NT2/D1 (cell line): Measurements from ENCODE around the gene UBAP1.

Source experiments
- DNase-seq: peaks from one replicate; pipeline ENCODE4 v3.0.0-alpha.2; 2011; ENCODE audit warnings: low read depth, low spot score
- H3K27me3 ChIP-seq: 2 replicates; pipeline ENCODE4 v1.6.0; 2011; ENCODE audit warnings: mild to moderate bottlenecking; ENCODE audit not compliant: insufficient read length, insufficient read depth
- H3K36me3 ChIP-seq: 2 replicates; pipeline ENCODE4 v1.6.1; 2011; ENCODE audit warnings: mild to moderate bottlenecking, low read length, mixed read lengths; ENCODE audit not compliant: insufficient read depth, insufficient read length
- H3K4me1 ChIP-seq: 2 replicates; pipeline ENCODE4 v1.5.1; 2011; ENCODE audit not compliant: insufficient read depth, insufficient read length
- H3K4me3 ChIP-seq: 2 replicates; pipeline ENCODE4 v1.5.1; 2011; ENCODE audit warnings: low read depth; ENCODE audit not compliant: insufficient read length
- H3K9ac ChIP-seq: 2 replicates; pipeline ENCODE4 v1.6.0; 2011; ENCODE audit warnings: low read depth; ENCODE audit not compliant: insufficient read length
- H3K9me3 ChIP-seq: 2 replicates; pipeline ENCODE4 v1.5.1; 2011; ENCODE audit warnings: mild to moderate bottlenecking, low read length; ENCODE audit not compliant: insufficient read depth
- SUZ12 ChIP-seq: IDR thresholded peaks from 2 replicates; pipeline ENCODE4 v1.6.1; 2011; ENCODE audit not compliant: insufficient read length, insufficient read depth; ENCODE audit errors: extremely low read depth
- YY1 ChIP-seq: IDR thresholded peaks from 2 replicates; pipeline ENCODE4 v1.6.1; 2011; ENCODE audit not compliant: insufficient read length, insufficient read depth
- ZNF274 ChIP-seq: IDR thresholded peaks from 2 replicates; pipeline ENCODE4 v1.6.1; 2011; ENCODE audit warnings: mild to moderate bottlenecking, low read depth, low read length

UBAP1 gene

GRCh38 chr9:34169125-34169524, 9.7 kb upstream of the UBAP1 start:
- Histone ChIP-seq H3K36me3 (no peaks in the 10 kb centered on the region), H3K4me3 (no peak overlapping the region), H3K9me3 (no peaks in the 10 kb centered on the region), H3K9ac (no peak overlapping the region), H3K4me1 (peaks cover 2% of the 10 kb centered on the region), H3K27me3 (no peaks in the 10 kb centered on the region)
- no peak for DNase-seq
- no peak for TF ChIP-seq SUZ12
- TF ChIP-seq YY1 = no peak
- no peak for TF ChIP-seq ZNF274

- DNase-seq = no peak
- no peaks in the 10 kb centered on the region for H3K27me3 ChIP-seq
- peaks cover 2% of the 10 kb centered on the region for H3K4me1 ChIP-seq
- H3K4me3 ChIP-seq = no peak overlapping the region
- H3K9ac ChIP-seq = no peak overlapping the region
- no peaks in the 10 kb centered on the region for H3K36me3 ChIP-seq
- no peak for TF ChIP-seq ZNF274
- no peak for TF ChIP-seq YY1
- no peak for TF ChIP-seq SUZ12
- H3K9me3 ChIP-seq = no peaks in the 10 kb centered on the region
Measured at GRCh38 chr9:34170237-34170991, 8.4 kb upstream of the UBAP1 start.

GRCh38 chr9:34171753-34172535, 6.9 kb upstream of the UBAP1 start:
- DNase-seq = no peak
- Histone ChIP-seq H3K9ac (no peak overlapping the region), H3K4me3 (no peak overlapping the region), H3K4me1 (peaks cover 2% of the 10 kb centered on the region), H3K27me3 (no peaks in the 10 kb centered on the region), H3K36me3 (no peaks in the 10 kb centered on the region), H3K9me3 (no peaks in the 10 kb centered on the region)
- TF ChIP-seq ZNF274 (no peak), SUZ12 (no peak), YY1 (no peak)

- Histone ChIP-seq H3K4me3 (no peak overlapping the region), H3K36me3 (no peaks in the 10 kb centered on the region), H3K4me1 (no peaks in the 10 kb centered on the region), H3K27me3 (no peaks in the 10 kb centered on the region), H3K9ac (no peak overlapping the region), H3K9me3 (no peaks in the 10 kb centered on the region)
- no peak for DNase-seq
- TF ChIP-seq ZNF274 (no peak), YY1 (no peak), SUZ12 (no peak)
Measured at GRCh38 chr9:34176089-34176488, 2.8 kb upstream of the UBAP1 start.

- Histone ChIP-seq H3K27me3 (no peaks in the 10 kb centered on the region), H3K9me3 (no peaks in the 10 kb centered on the region), H3K4me3 (peak overlapping the region; percentile 66), H3K36me3 (peaks cover 2% of the 10 kb centered on the region), H3K4me1 (no peaks in the 10 kb centered on the region), H3K9ac (peak overlapping the region; percentile 93)
- TF ChIP-seq ZNF274 = no peak
- no peak for TF ChIP-seq SUZ12
- no peak for DNase-seq
Measured at GRCh38 chr9:34177593-34178435, 1.0 kb upstream of the UBAP1 start.

- DNase-seq = peak; percentile 54
- Histone ChIP-seq H3K9me3 (no peaks in the 10 kb centered on the region), H3K27me3 (no peaks in the 10 kb centered on the region), H3K4me3 (peak overlapping the region; percentile 66), H3K4me1 (no peaks in the 10 kb centered on the region), H3K36me3 (peaks cover 7% of the 10 kb centered on the region), H3K9ac (peak overlapping the region; percentile 93)
- TF ChIP-seq YY1 (no peak), ZNF274 (no peak), SUZ12 (no peak)
Measured at GRCh38 chr9:34179213-34180136, 632 bp downstream of the UBAP1 start.
